Endothelial cell of umbilical vein (primary cell): Measurements from ENCODE around the gene IGSF23.

Experiments used
- EZH2 ChIP-seq: IDR thresholded peaks from 2 replicates; pipeline ENCODE4 v1.6.1; 2012; ENCODE audit warnings: borderline replicate concordance, low read depth, mild to moderate bottlenecking, moderate library complexity, low read length, inconsistent platforms; ENCODE audit not compliant: severe bottlenecking
- GATA2 ChIP-seq: IDR thresholded peaks from 2 replicates; pipeline ENCODE4 v1.7.0; 2011; ENCODE audit warnings: low read depth, mild to moderate bottlenecking, moderate library complexity, mixed read lengths, low read length; ENCODE audit not compliant: insufficient read length, insufficient read depth
- POLR2A ChIP-seq: IDR thresholded peaks from 2 replicates; pipeline ENCODE4 v1.6.1; 2012; ENCODE audit warnings: low read depth, mild to moderate bottlenecking, control low read depth, low read length
- POLR2AphosphoS5 ChIP-seq: IDR thresholded peaks from 2 replicates; pipeline ENCODE4 v1.6.1; 2012; ENCODE audit warnings: low read depth, mild to moderate bottlenecking, control low read depth, low read length, moderate library complexity; ENCODE audit not compliant: insufficient read depth
- TF ChIP-seq, protein P1 (sequence below), 2 donors: IDR thresholded peaks; 1 replicate in 1 of 2; 2 replicates in 1 of 2; pipeline ENCODE4 v1.5.1; 2011; ENCODE audit warnings: low read length in 2 of 2, mild to moderate bottlenecking in 2 of 2, moderate library complexity in 2 of 2, control low read depth in 1 of 2, inconsistent platforms in 1 of 2, low read depth in 1 of 2; ENCODE audit not compliant: insufficient read depth in 1 of 2; ENCODE audit errors: extremely low read depth in 1 of 2

DNA sequence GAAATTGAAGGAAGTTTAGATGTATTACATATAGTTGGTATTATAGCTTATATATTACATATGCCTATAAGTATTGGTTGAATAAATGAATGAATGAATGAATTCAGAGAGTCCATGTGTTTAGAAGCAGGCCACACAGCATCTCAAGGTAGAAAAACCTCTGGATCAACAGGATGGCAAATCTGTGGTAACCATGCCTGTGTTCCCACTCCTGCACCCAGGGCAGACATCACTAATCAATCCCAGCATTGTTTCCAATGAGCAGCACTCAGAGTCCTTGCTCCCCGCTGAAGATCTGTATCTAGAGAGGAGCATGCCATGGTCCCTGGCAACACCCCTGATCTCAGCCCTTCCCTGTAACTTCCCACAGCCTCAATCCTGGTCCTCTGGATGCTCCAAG lies 58.9 kb downstream of the IGSF23 start:
- TF ChIP-seq, protein P1, sequence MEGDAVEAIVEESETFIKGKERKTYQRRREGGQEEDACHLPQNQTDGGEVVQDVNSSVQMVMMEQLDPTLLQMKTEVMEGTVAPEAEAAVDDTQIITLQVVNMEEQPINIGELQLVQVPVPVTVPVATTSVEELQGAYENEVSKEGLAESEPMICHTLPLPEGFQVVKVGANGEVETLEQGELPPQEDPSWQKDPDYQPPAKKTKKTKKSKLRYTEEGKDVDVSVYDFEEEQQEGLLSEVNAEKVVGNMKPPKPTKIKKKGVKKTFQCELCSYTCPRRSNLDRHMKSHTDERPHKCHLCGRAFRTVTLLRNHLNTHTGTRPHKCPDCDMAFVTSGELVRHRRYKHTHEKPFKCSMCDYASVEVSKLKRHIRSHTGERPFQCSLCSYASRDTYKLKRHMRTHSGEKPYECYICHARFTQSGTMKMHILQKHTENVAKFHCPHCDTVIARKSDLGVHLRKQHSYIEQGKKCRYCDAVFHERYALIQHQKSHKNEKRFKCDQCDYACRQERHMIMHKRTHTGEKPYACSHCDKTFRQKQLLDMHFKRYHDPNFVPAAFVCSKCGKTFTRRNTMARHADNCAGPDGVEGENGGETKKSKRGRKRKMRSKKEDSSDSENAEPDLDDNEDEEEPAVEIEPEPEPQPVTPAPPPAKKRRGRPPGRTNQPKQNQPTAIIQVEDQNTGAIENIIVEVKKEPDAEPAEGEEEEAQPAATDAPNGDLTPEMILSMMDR (IDR thresholded peaks at IDR 0.05; ENCODE audit: extremely low read depth in 1 of 2, insufficient read depth in 1 of 2, low read depth in 1 of 2, low read length in 2 of 2): no peak
- TF ChIP-seq GATA2: no peak
- TF ChIP-seq POLR2A: peak; percentile 13
- TF ChIP-seq POLR2AphosphoS5: no peak
- TF ChIP-seq EZH2: no peak
